ENCODE data around the gene MRM3. TPM values are rescaled to one million over a fixed set of nuclear protein-coding genes. Genes with fewer than 3 reads are reported as not detected.
"Not testable (repeated sequence)": the region's sequence is repeated elsewhere in the genome, so short reads cannot be mapped to it uniquely, and the experiment has no call there.

MRM3 gene
- total RNA-seq, 1 donor from 2014 or later: 12.1 TPM

GRCh38 chr17:789931-790873 is 8.0 kb downstream of the MRM3 start:
- not testable (repeated sequence) for ATAC-seq; DNase-seq (ENCODE audit: low spot score)
- intact Hi-C loops (cut with DNase I): loop anchor here (10.0 kb wide), 1 partner anchor 265 kb away; no protein-coding TSS in a partner anchor

GRCh38 chr17:790874-791247 is 8.7 kb downstream of the MRM3 start:
- not testable (repeated sequence) for ATAC-seq; DNase-seq (ENCODE audit: low spot score)
- intact Hi-C loops (cut with DNase I): loop anchor here (10.0 kb wide), 1 partner anchor 264 kb away; no protein-coding TSS in a partner anchor

GRCh38 chr17:791829-792228 is 9.7 kb downstream of the MRM3 start:
- DNase-seq (ENCODE audit: low spot score) (no peak), ATAC-seq (no peak)
- intact Hi-C loops (cut with DNase I): loop anchor here (10.0 kb wide), 1 partner anchor 263 kb away; no protein-coding TSS in a partner anchor

- intact Hi-C loops (cut with DNase I): loop anchor here (10.0 kb wide), 1 partner anchor 263 kb away; no protein-coding TSS in a partner anchor
- no peak for ATAC-seq
- DNase-seq (ENCODE audit: low spot score): no peak
These were observed 10.1 kb downstream of the MRM3 start for GRCh38 chr17:792277-792676.

- ATAC-seq (peak; percentile 90), DNase-seq (ENCODE audit: low spot score) (peak; percentile 90)
- intact Hi-C loops (cut with DNase I): loop anchor here (5.0 to 10.0 kb wide), 2 partner anchors 187 to 260 kb away; no protein-coding TSS in a partner anchor
These were observed 12.7 kb downstream of the MRM3 start for GRCh38 chr17:794876-795275.

GRCh38 chr17:795276-795675 is 13.1 kb downstream of the MRM3 start:
- intact Hi-C loops (cut with DNase I): loop anchor here (5.0 to 10.0 kb wide), 2 partner anchors 187 to 260 kb away; no protein-coding TSS in a partner anchor
- ATAC-seq (peak; percentile 30), DNase-seq (ENCODE audit: low spot score) (no peak)

GRCh38 chr17:795721-796120 is 13.6 kb downstream of the MRM3 start:
- ATAC-seq (no peak), DNase-seq (ENCODE audit: low spot score) (no peak)
- intact Hi-C loops (cut with DNase I): loop anchor here (5.0 to 10.0 kb wide), 2 partner anchors 187 to 259 kb away; no protein-coding TSS in a partner anchor

- no peak for DNase-seq (ENCODE audit: low spot score)
- ATAC-seq: no peak
- intact Hi-C loops (cut with DNase I): loop anchor here (5.0 to 10.0 kb wide), 2 partner anchors 186 to 258 kb away; no protein-coding TSS in a partner anchor
These were observed 14.5 kb downstream of the MRM3 start for GRCh38 chr17:796609-797008.

- ATAC-seq: no peak
- intact Hi-C loops (cut with DNase I): loop anchor here (5.0 to 10.0 kb wide), 2 partner anchors 185 to 257 kb away; no protein-coding TSS in a partner anchor
These were observed 15.2 kb downstream of the MRM3 start for GRCh38 chr17:797236-797840.

GRCh38 chr17:798246-798645 is 16.1 kb downstream of the MRM3 start:
- ATAC-seq (no peak), DNase-seq (ENCODE audit: low spot score) (no peak)
- intact Hi-C loops (cut with DNase I): loop anchor here (5.0 to 10.0 kb wide), 2 partner anchors 184 to 257 kb away; no protein-coding TSS in a partner anchor

More at GRCh38 chr17:797236-797840, 15.2 kb downstream of the MRM3 start:
- DNase-seq (ENCODE audit: low spot score): no peak

- no peak for DNase-seq (ENCODE audit: low spot score)
- intact Hi-C loops (cut with DNase I): loop anchor here (5.0 to 10.0 kb wide), 2 partner anchors 183 to 256 kb away; no protein-coding TSS in a partner anchor
- ATAC-seq: no peak
These were observed 17.1 kb downstream of the MRM3 start for GRCh38 chr17:799261-799660.

- intact Hi-C loops (cut with DNase I): no loop called here
- no peak for ATAC-seq
- no peak for DNase-seq (ENCODE audit: low spot score)
These were observed 18.5 kb downstream of the MRM3 start for GRCh38 chr17:800446-801242.

- ATAC-seq: no peak
- no peak for DNase-seq (ENCODE audit: low spot score)
- intact Hi-C loops (cut with DNase I): no loop called here
These were observed 19.5 kb downstream of the MRM3 start for GRCh38 chr17:801660-802059.

GRCh38 chr17:802481-802880 is 20.3 kb downstream of the MRM3 start:
- ATAC-seq (no peak), DNase-seq (ENCODE audit: low spot score) (no peak)
- intact Hi-C loops (cut with DNase I): no loop called here

GRCh38 chr17:802901-803881 is 21.0 kb downstream of the MRM3 start:
- intact Hi-C loops (cut with DNase I): no loop called here
- DNase-seq (ENCODE audit: low spot score): no peak
- no peak for ATAC-seq

- ATAC-seq: no peak
- intact Hi-C loops (cut with DNase I): no loop called here
- DNase-seq (ENCODE audit: low spot score): no peak
These were observed 22.6 kb downstream of the MRM3 start for GRCh38 chr17:804541-805435.

All from sciatic nerve (tissue), 2 donors.